CD14-positive monocyte (primary cell): ENCODE results near the gene GOLPH3L. TPM values are rescaled to one million over a fixed set of nuclear protein-coding genes. Genes with fewer than 3 reads are reported as not detected.

Source experiments
- DNase-seq, 3 donors: peaks; one replicate each; pipeline ENCODE4 v3.0.0-alpha.2; 2011 to 2022
- H2AFZ ChIP-seq: 2 replicates; pipeline ENCODE4 v1.6.0; 2012; ENCODE audit warnings: mild to moderate bottlenecking, low read depth, low read length, inconsistent platforms; ENCODE audit not compliant: insufficient read depth, poor library complexity, severe bottlenecking
- H3K27ac ChIP-seq, 2 donors: 1 replicate in 1 of 2; 2 replicates in 1 of 2; pipeline ENCODE4 v1.5.1; 2012 to 2013; ENCODE audit warnings: low read length in 2 of 2, control low read depth in 1 of 2, inconsistent platforms in 1 of 2, low read depth in 1 of 2, mild to moderate bottlenecking in 1 of 2
- H3K27me3 ChIP-seq, 2 donors: one replicate each; pipeline versions ENCODE4 v1.6.0 to v1.6.1; 2011 to 2013; ENCODE audit warnings: low read length in 2 of 2; ENCODE audit not compliant: control insufficient read depth in 2 of 2, insufficient read depth in 2 of 2
- H3K36me3 ChIP-seq, 2 donors: replicated peaks in 1 of 2; 1 replicate in 1 of 2; 2 replicates in 1 of 2; pipeline versions ENCODE4 v1.5.1 to v1.6.1; 2012 to 2013; ENCODE audit warnings: low read length in 2 of 2, control low read depth in 1 of 2, inconsistent platforms in 1 of 2, mild to moderate bottlenecking in 1 of 2; ENCODE audit not compliant: insufficient read depth in 2 of 2, control insufficient read depth in 1 of 2
- H3K4me1 ChIP-seq, 2 donors: 1 replicate in 1 of 2; 2 replicates in 1 of 2; pipeline versions ENCODE4 v1.5.1 to v1.6.1; 2012 to 2013; ENCODE audit warnings: low read length in 2 of 2, control low read depth in 1 of 2, inconsistent platforms in 1 of 2, mild to moderate bottlenecking in 1 of 2, moderate library complexity in 1 of 2; ENCODE audit not compliant: insufficient read depth in 2 of 2, control insufficient read depth in 1 of 2
- H3K4me2 ChIP-seq: replicated peaks from 2 replicates; pipeline ENCODE3; 2012; ENCODE audit warnings: low read length, moderate library complexity, mild to moderate bottlenecking; ENCODE audit not compliant: poor library complexity, severe bottlenecking; ENCODE audit errors: extremely low read depth
- H3K4me3 ChIP-seq, 3 experiments: fragments of 200-600 bp in 1 of 3; sonication (generic) in 1 of 3; replicated peaks in 1 of 3; 1 replicate in 2 of 3; 2 replicates in 1 of 3; pipeline ENCODE4 v1.5.1; 2011 to 2013; ENCODE audit warnings: low read length in 3 of 3, mild to moderate bottlenecking in 3 of 3, control low read depth in 2 of 3, low read depth in 2 of 3, inconsistent platforms in 1 of 3, moderate library complexity in 1 of 3
- H3K79me2 ChIP-seq: 2 replicates; pipeline ENCODE4 v1.6.0; 2012; ENCODE audit warnings: mild to moderate bottlenecking, control low read depth, inconsistent platforms, low read length, moderate library complexity; ENCODE audit not compliant: insufficient read depth
- H3K9ac ChIP-seq: 2 replicates; pipeline ENCODE4 v1.6.0; 2017; ENCODE audit warnings: low read length, mild to moderate bottlenecking; ENCODE audit not compliant: insufficient read depth, poor library complexity, severe bottlenecking
- H3K9me3 ChIP-seq, 2 donors: replicated peaks in 1 of 2; 1 replicate in 1 of 2; 2 replicates in 1 of 2; pipeline versions ENCODE4 v1.5.1 to v1.6.1; 2012 to 2013; ENCODE audit warnings: low read length in 2 of 2, control low read depth in 1 of 2; ENCODE audit not compliant: control insufficient read depth in 1 of 2, insufficient read depth in 1 of 2
- H4K20me1 ChIP-seq: 2 replicates; pipeline ENCODE4 v1.6.0; 2012; ENCODE audit warnings: mild to moderate bottlenecking, low read length, control low read depth, moderate library complexity; ENCODE audit not compliant: insufficient read depth
- H3K27ac Mint-ChIP-seq, 7 donors: one replicate each; pipeline ENCODE4 v1.8.0; 2020; ENCODE audit warnings: mild to moderate bottlenecking in 7 of 7, mixed read lengths in 7 of 7, moderate library complexity in 6 of 7, inconsistent platforms in 2 of 7
- H3K27me3 Mint-ChIP-seq, 3 donors: one replicate each; pipeline ENCODE4 v1.8.0; 2021 to 2022; ENCODE audit warnings: low read depth in 3 of 3, mild to moderate bottlenecking in 3 of 3, mixed read lengths in 3 of 3, moderate library complexity in 3 of 3, inconsistent platforms in 1 of 3
- H3K36me3 Mint-ChIP-seq, 2 donors: one replicate each; pipeline ENCODE4 v1.8.0; 2020; ENCODE audit warnings: mixed read lengths in 2 of 2, inconsistent platforms in 1 of 2, mild to moderate bottlenecking in 1 of 2
- H3K4me1 Mint-ChIP-seq: one replicate; pipeline ENCODE4 v1.8.0; 2020; ENCODE audit warnings: mild to moderate bottlenecking, mixed read lengths
- H3K4me3 Mint-ChIP-seq, 2 donors: one replicate each; pipeline ENCODE4 v1.8.0; 2020; ENCODE audit warnings: mild to moderate bottlenecking in 2 of 2, mixed read lengths in 2 of 2, moderate library complexity in 1 of 2
- H3K9me3 Mint-ChIP-seq, 7 donors: one replicate each; pipeline ENCODE4 v1.8.0; 2020 to 2022; ENCODE audit warnings: mixed read lengths in 7 of 7, mild to moderate bottlenecking in 6 of 7, moderate library complexity in 6 of 7, inconsistent platforms in 2 of 7
- CTCF ChIP-seq: fragments of 200-600 bp; IDR thresholded peaks from one replicate; pipeline ENCODE4 v1.8.0; 2022; ENCODE audit warnings: antibody characterized with exemption, mild to moderate bottlenecking
- WGBS: methylation state at CpG from one replicate; pipeline ENCODE4 v1.1.5; 2013; ENCODE audit warnings: missing lambda C conversion rate; ENCODE audit not compliant: insufficient coverage; 5-methylcytosine and 5-hydroxymethylcytosine counted together
- intact Hi-C, 2 donors: fragments of 100-400 bp; cut with micrococcal nuclease; formaldehyde crosslinking; loops; one replicate each; pipeline versions ENCODE4 v1.15.0 to v1.15.1; 2023
- polyA plus RNA-seq, 3 donors: library from polyadenylated mRNA; depleted of rRNA in 1 of 3; unstranded in 2 of 3; stranded (reverse) in 1 of 3; fragments of 300-500 nt in 2 of 3; fragments of >200 nt in 1 of 3; fragmentation: Illumina TruSeq in 2 of 3; gene quantifications; 1 replicate in 2 of 3; 2 replicates in 1 of 3; pipeline ENCODE4 v1.2.3, GENCODE V29; 2012 to 2021
- small RNA-seq: library from RNA; depleted of rRNA; stranded (forward); fragments of <200 nt; gene quantifications from one replicate; pipeline ENCODE3, GENCODE V24; 2012; ENCODE audit warnings: low read depth; ENCODE audit not compliant: insufficient read length

The GOLPH3L gene
- polyA plus RNA-seq, 3 donors, result 1.5 to 9.7 (median 4.7) TPM

GRCh38 chr1:150596976-150597375 lies 100.0 kb downstream of the GOLPH3L start:
- Mint-ChIP-seq H3K4me3 (no peak overlapping the region), H3K27me3 (peaks cover 0 to 1% (median 0%) of the 10 kb centered on the region in 3 donors), H3K36me3 (peaks cover 12 to 21% of the 10 kb centered on the region in 2 donors), H3K4me1 (peaks cover 27% of the 10 kb centered on the region), H3K27ac (no peak overlapping the region), H3K9me3 (peaks cover 0 to 2% (median 0%) of the 10 kb centered on the region in 7 donors)
- intact Hi-C loops, result no loop called here
- Histone ChIP-seq H3K4me3 (no peak overlapping the region), H2AFZ (no peak overlapping the region), H3K4me1 (peaks cover 16% of the 10 kb centered on the region in 2 donors), H3K9ac (no peak overlapping the region), H3K27me3 (no peaks in the 10 kb centered on the region), H3K9me3 (no peaks in the 10 kb centered on the region), H3K4me2 (no peak overlapping the region), H3K79me2 (no peaks in the 10 kb centered on the region), H3K36me3 (no peaks in the 10 kb centered on the region), H4K20me1 (no peaks in the 10 kb centered on the region), H3K27ac (no peak overlapping the region)
- no peak for DNase-seq
- no peak for TF ChIP-seq CTCF
- WGBS, result no CpG with 5 or more reads among the region's 3 CpGs

Small RNA genes within 50 kb of the gene (small RNA-seq; reads per million reads assigned to genes)
- not detected for gene RF00015
- not detected for gene RF00561
- not detected for gene RNU6-1042P

Other genes starting within 250 kb of the GOLPH3L start
- gene TARS2, start 209.7 kb downstream of the GOLPH3L start, polyA plus RNA-seq, result 10 to 100 TPM; 12.0 to 14.7 (median 14.6) TPM
- gene ECM1, start 189.0 kb downstream of the GOLPH3L start, polyA plus RNA-seq, result 1 to 10 TPM in 1 of 3 donors, not detected in 2; 1.0 TPM
- gene FALEC, start 181.4 kb downstream of the GOLPH3L start, polyA plus RNA-seq, result not detected
- gene ADAMTSL4, start 147.7 kb downstream of the GOLPH3L start, polyA plus RNA-seq, result 100 to 1,000 TPM in 1 of 3 donors, 1 to 10 TPM in 2; 2.5 to 109 (median 2.8) TPM
- 1,000 to 10,000 TPM in 1 of 3 donors, 100 to 1,000 TPM in 2; 287 to 2,076 (median 301) TPM for gene MCL1, start 117.5 kb downstream of the GOLPH3L start, polyA plus RNA-seq
- 10 to 100 TPM; 30.6 to 40.3 (median 38.5) TPM for gene ENSA, start 67.5 kb downstream of the GOLPH3L start, polyA plus RNA-seq
- 1 to 10 TPM in 1 of 3 donors, under 1 TPM in 1, not detected in 1; 0.48 to 5.6 TPM for gene HORMAD1, start 23.7 kb upstream of the GOLPH3L start, polyA plus RNA-seq
- 1,000 to 10,000 TPM; 2,349 to 6,327 (median 5,201) TPM for gene CTSS, start 68.6 kb upstream of the GOLPH3L start, polyA plus RNA-seq
- gene CTSK, start 111.1 kb upstream of the GOLPH3L start, polyA plus RNA-seq, result 10 to 100 TPM in 1 of 3 donors, 1 to 10 TPM in 2; 2.1 to 17.8 (median 2.4) TPM
- 10 to 100 TPM; 25.8 to 38.8 (median 38.6) TPM for gene ARNT, start 179.4 kb upstream of the GOLPH3L start, polyA plus RNA-seq
- gene CTXND2, start 190.0 kb upstream of the GOLPH3L start, polyA plus RNA-seq, result not detected
- gene SETDB1, start 229.2 kb upstream of the GOLPH3L start, polyA plus RNA-seq, result 10 to 100 TPM; 13.9 to 69.4 (median 15.5) TPM